ENCODE results near the gene PVALB. TPM values are rescaled to one million over a fixed set of nuclear protein-coding genes. Genes with fewer than 3 reads are reported as not detected.
A peak's percentile ranks its signal among the peaks of the same experiment; 100 is the strongest.

The PVALB gene
- total RNA-seq, 1 donor from 2014 or later: not detected

DNA sequence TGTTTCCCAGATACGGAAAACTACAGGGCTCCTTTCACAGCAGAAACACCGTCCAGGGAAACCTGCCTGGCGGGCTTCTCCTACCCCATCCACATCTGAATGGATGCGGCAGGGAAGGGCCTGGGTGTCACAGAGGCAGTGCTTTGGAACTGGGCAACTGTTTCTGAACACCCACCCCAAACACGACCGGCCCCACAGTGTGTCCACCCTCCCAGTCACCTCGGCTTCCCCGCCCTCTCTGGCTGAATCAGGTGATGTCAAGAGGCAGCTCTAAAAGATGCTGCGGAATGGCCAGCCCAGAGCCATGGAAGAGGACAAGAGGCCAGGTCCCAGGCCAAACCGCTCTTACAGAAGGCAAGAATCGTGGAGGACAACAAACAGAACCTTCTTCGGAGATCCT is 62.9 kb downstream of the PVALB start:
- DNase-seq (ENCODE audit: extremely low spot score, unreplicated experiment): peak; percentile 77

DNA sequence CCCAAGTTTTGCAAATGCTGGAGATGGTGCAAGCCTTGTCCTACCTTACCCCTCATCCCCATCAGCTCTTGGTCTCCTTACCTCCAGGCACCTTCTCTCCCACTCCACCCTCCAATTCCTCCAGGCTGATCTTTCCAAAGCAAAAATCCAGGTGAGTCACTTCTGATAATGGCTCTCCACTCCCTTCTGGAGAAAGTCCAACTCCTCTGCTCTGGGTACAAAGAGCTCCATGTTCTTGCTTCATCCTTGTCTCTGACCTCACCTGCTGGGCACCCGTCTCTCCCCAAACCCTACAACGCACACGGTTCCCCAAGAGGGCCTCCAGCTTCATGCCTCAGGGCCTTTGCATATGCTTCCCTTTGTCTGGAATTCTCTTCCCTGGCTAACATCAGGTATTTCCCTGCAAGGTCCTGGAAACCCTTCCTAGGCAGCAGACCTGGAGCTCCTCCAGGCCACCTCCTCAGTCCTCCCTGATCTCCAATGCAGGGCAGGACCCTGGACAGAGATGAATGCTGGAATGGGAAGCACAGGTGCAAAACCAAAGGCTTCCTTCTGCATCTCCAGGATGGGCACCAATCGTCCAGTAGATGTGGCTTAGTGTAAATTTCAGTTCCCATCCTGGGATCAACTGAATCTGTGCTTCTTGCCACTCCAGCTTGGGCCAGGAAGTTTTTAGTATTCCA is 63.6 kb downstream of the PVALB start:
- DNase-seq (ENCODE audit: extremely low spot score, unreplicated experiment): peak; percentile 32
- TF ChIP-seq, protein P1, sequence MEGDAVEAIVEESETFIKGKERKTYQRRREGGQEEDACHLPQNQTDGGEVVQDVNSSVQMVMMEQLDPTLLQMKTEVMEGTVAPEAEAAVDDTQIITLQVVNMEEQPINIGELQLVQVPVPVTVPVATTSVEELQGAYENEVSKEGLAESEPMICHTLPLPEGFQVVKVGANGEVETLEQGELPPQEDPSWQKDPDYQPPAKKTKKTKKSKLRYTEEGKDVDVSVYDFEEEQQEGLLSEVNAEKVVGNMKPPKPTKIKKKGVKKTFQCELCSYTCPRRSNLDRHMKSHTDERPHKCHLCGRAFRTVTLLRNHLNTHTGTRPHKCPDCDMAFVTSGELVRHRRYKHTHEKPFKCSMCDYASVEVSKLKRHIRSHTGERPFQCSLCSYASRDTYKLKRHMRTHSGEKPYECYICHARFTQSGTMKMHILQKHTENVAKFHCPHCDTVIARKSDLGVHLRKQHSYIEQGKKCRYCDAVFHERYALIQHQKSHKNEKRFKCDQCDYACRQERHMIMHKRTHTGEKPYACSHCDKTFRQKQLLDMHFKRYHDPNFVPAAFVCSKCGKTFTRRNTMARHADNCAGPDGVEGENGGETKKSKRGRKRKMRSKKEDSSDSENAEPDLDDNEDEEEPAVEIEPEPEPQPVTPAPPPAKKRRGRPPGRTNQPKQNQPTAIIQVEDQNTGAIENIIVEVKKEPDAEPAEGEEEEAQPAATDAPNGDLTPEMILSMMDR (IDR thresholded peaks at IDR 0.05): no peak
- H3K4me3 Mint-ChIP-seq (ENCODE audit: unreplicated experiment): no peak overlapping the region
- H3K27ac Mint-ChIP-seq (ENCODE audit: unreplicated experiment): no peak overlapping the region
- H3K4me1 Mint-ChIP-seq (ENCODE audit: unreplicated experiment): no peaks in the 10 kb centered on the region
- no peaks in the 10 kb centered on the region for H3K36me3 Mint-ChIP-seq (ENCODE audit: unreplicated experiment)
- peaks cover 23% of the 10 kb centered on the region for H3K27me3 Mint-ChIP-seq (ENCODE audit: unreplicated experiment)
- H3K9me3 Mint-ChIP-seq (ENCODE audit: unreplicated experiment): no peaks in the 10 kb centered on the region

More for the DNA sequence above, 62.9 kb downstream of the PVALB start:
- Mint-ChIP-seq H3K27ac (ENCODE audit: unreplicated experiment) (no peak overlapping the region), H3K4me3 (ENCODE audit: unreplicated experiment) (no peak overlapping the region), H3K36me3 (ENCODE audit: unreplicated experiment) (no peaks in the 10 kb centered on the region), H3K9me3 (ENCODE audit: unreplicated experiment) (no peaks in the 10 kb centered on the region), H3K27me3 (ENCODE audit: unreplicated experiment) (peaks cover 23% of the 10 kb centered on the region), H3K4me1 (ENCODE audit: unreplicated experiment) (no peaks in the 10 kb centered on the region)
- TF ChIP-seq, protein P1 (IDR thresholded peaks at IDR 0.05): no peak

Other genes starting within 250 kb of the PVALB start
- gene CACNG2, start 113.3 kb downstream of the PVALB start, total RNA-seq: not detected in 2 replicates
- 30.5 and 36.9 TPM in 2 replicates for gene IFT27, start 40.9 kb downstream of the PVALB start, total RNA-seq
- gene NCF4, start 44.0 kb upstream of the PVALB start, total RNA-seq: not detected in 2 replicates
- gene CSF2RB, start 96.6 kb upstream of the PVALB start, total RNA-seq: not detected in 2 replicates
- 20.5 and 21.1 TPM in 2 replicates for gene TST, start 202.4 kb upstream of the PVALB start, total RNA-seq
- gene MPST, start 202.7 kb upstream of the PVALB start, total RNA-seq: 57.4 and 65.1 TPM in 2 replicates
- gene KCTD17, start 234.7 kb upstream of the PVALB start, total RNA-seq: 35.8 and 39.6 TPM in 2 replicates